Brain microvascular endothelial cell (primary cell): ENCODE data around the gene NGB.

ENCODE experiments used
- DNase-seq: peaks from one replicate; pipeline ENCODE4 v3.0.0-alpha.2; 2020
- H3K27ac ChIP-seq: fragments of 250-450 bp; sonication (Bioruptor Pico); 2 replicates; pipeline ENCODE4 v1.5.1; 2020; ENCODE audit warnings: mild to moderate bottlenecking, moderate library complexity
- H3K27me3 ChIP-seq: fragments of 250-450 bp; sonication (Bioruptor Pico); replicated peaks from 2 replicates; pipeline ENCODE4 v1.5.1; 2020; ENCODE audit warnings: mild to moderate bottlenecking
- H3K36me3 ChIP-seq: fragments of 250-450 bp; sonication (Bioruptor Pico); replicated peaks from 2 replicates; pipeline ENCODE4 v1.5.1; 2020; ENCODE audit warnings: mild to moderate bottlenecking
- H3K4me3 ChIP-seq: 2 replicates; pipeline ENCODE4 v1.5.1; 2011; ENCODE audit warnings: low read depth, mild to moderate bottlenecking, control low read depth, low read length, moderate library complexity
- in situ Hi-C: cut with HindIII; loops from 2 replicates; pipeline ENCODE4 v1.10.0; 2017; ENCODE audit warnings: low sequenced_read_pairs, low pct_ligation_motif_present
- TF ChIP-seq, protein P1 (sequence below): IDR thresholded peaks from 2 replicates; pipeline ENCODE4 v1.5.1; 2011; ENCODE audit warnings: low read depth, mild to moderate bottlenecking, moderate library complexity, low read length, control low read depth, inconsistent platforms; ENCODE audit errors: missing control alignments

The NGB gene

DNA sequence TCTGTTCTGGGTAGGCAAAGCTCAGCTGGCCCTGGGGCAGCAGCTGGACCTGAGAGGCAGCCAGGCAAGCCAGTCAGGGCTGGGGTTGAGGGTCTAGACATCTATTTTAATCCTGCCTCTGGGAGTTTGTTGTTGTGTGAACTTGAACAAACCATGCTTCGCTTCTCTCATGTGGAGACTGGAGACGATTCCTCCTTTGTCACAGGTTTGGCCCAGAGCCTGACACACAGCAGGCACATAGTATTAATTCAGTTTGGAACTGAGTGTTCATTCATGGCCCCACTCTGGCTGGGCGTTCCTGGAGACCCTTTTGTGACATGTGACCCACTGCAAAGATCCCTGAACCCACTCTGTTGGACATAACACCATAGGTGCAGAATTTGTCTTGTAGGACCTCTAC is 39.3 kb downstream of the NGB start:
- TF ChIP-seq, protein P1, sequence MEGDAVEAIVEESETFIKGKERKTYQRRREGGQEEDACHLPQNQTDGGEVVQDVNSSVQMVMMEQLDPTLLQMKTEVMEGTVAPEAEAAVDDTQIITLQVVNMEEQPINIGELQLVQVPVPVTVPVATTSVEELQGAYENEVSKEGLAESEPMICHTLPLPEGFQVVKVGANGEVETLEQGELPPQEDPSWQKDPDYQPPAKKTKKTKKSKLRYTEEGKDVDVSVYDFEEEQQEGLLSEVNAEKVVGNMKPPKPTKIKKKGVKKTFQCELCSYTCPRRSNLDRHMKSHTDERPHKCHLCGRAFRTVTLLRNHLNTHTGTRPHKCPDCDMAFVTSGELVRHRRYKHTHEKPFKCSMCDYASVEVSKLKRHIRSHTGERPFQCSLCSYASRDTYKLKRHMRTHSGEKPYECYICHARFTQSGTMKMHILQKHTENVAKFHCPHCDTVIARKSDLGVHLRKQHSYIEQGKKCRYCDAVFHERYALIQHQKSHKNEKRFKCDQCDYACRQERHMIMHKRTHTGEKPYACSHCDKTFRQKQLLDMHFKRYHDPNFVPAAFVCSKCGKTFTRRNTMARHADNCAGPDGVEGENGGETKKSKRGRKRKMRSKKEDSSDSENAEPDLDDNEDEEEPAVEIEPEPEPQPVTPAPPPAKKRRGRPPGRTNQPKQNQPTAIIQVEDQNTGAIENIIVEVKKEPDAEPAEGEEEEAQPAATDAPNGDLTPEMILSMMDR, result no peak
- Histone ChIP-seq H3K27ac (no peak overlapping the region), H3K27me3 (no peaks in the 10 kb centered on the region), H3K4me3 (no peak overlapping the region), H3K36me3 (no peaks in the 10 kb centered on the region)
- DNase-seq, result no peak
- in situ Hi-C loops, result no loop called here

DNA sequence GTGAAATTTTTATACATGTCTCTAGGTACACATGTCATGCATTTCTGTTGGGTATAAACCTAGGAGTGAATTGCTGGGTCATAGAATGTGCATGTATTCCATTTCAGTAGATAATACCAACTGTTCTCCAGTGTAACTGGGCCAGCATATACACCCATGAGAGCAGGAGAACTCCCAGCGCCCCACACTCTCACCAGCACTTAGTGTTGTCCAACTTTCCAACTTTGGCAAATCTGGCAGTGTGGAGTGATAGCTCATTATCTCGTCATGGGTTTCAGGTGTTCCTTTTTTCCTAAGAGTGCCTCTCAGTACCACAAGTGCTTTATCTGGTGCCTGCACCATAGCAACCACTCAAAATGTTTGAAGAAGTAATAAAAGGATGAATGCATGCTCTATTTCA is 40.1 kb downstream of the NGB start:
- Histone ChIP-seq H3K4me3 (no peak overlapping the region), H3K27me3 (no peaks in the 10 kb centered on the region), H3K27ac (no peak overlapping the region), H3K36me3 (no peaks in the 10 kb centered on the region)
- DNase-seq, result no peak
- in situ Hi-C loops, result no loop called here
- TF ChIP-seq, protein P1, result no peak

DNA sequence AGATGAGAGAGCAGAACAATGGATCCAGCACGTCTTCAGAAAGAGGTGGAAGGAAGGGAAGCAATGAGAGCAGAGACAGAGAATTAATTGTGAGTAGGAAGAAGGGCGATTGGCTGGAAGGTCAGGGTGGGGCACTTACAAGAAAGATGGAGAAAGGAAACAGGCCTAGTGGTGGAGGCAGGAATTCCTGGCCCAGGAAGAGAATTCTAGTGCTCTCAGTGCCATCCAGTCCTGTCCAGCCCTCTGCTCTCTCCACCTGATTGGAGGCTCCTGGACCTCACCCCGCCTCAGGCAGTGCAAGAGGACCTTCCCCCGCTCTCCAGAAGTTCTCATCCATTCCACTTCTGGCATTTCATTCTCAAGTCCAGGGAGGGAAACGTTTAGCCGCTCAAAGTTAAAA is 43.0 kb downstream of the NGB start:
- no peak overlapping the region for H3K4me3 ChIP-seq
- H3K27me3 ChIP-seq, result no peaks in the 10 kb centered on the region
- TF ChIP-seq, protein P1, result no peak
- no peak overlapping the region for H3K27ac ChIP-seq
- in situ Hi-C loops, result no loop called here
- DNase-seq, result no peak
- no peaks in the 10 kb centered on the region for H3K36me3 ChIP-seq

DNA sequence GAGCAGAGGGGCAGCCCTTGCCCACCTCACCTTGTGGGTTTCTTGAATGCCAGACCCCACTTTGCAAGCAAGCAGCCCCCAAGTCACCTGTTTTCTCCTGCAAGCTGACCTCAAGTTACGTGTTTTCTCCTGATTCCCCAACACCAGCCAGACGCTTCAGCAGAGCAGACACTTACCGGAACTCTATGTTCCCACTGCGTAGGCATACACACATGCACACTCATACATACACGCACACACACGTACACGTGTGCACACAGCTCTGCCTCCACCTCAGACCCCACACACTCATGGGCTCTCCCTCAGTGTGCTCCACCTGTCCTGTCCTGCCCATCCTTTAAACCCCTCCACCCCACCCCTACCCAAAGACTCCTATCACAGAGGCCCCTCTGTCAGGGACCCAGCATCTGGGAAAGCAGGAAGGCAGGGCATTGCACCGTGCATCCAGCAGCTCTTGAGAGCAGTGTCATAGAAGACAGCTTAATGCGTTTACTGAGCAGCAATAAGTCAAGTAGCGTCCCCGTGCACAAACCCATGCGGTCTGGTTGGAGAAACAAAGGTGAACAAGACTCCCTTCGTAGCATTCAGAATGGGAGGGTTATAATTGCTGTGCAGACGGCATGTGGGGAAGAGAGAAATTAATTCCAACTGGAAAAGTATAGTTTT is 45.0 kb downstream of the NGB start:
- H3K27me3 ChIP-seq, result no peaks in the 10 kb centered on the region
- no peaks in the 10 kb centered on the region for H3K36me3 ChIP-seq
- no peak overlapping the region for H3K27ac ChIP-seq
- H3K4me3 ChIP-seq, result no peak overlapping the region
- no peak for DNase-seq
- TF ChIP-seq, protein P1, result no peak
- in situ Hi-C loops, result no loop called here

DNA sequence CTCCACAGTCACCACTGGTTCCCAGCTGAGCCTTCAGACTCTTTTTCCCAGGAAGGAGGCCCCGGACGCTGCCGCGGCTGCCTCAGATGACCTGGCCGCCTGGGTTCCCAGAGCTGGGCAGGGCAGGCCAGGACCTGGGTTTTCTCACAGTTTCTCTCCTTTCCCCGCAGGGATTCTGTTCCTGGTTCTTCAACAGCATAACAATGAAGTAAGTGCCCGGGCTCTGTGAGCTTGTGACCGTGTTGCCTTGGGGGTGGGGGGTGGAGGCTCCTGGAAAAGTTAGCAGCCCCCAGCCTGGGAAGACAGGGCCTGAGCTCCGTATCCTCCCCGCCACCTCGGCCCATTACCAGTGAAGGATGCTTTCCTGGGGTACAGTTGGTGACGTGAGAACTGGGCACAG is 45.8 kb downstream of the NGB start:
- Histone ChIP-seq H3K4me3 (no peak overlapping the region), H3K27me3 (no peaks in the 10 kb centered on the region), H3K36me3 (no peaks in the 10 kb centered on the region), H3K27ac (no peak overlapping the region)
- TF ChIP-seq, protein P1, result no peak
- no peak for DNase-seq
- in situ Hi-C loops, result no loop called here

DNA sequence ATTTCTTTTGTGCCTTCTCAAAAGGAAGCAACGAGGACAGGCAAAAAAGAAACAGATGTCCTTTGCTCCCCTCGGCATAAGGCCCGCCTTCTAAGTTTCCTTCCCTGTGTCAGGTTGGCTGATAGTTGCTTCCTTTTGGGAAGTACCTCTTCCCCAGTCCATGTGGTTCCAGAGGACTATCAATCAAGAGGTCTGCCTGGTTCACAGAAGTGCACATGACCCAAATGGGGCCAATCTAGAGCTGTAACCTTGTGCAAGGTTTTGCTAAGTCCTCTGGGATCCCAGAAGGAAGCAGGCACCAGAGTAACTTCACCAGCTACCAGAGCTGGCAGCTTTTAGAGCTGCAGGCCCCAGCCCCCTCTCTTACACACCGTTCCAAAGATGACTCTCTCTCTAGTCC is 46.8 kb downstream of the NGB start:
- no peaks in the 10 kb centered on the region for H3K27me3 ChIP-seq
- no peak for DNase-seq
- H3K36me3 ChIP-seq, result no peaks in the 10 kb centered on the region
- H3K27ac ChIP-seq, result no peak overlapping the region
- in situ Hi-C loops, result no loop called here
- no peak overlapping the region for H3K4me3 ChIP-seq
- TF ChIP-seq, protein P1, result no peak
